ENCODE measurements around the gene SGPL1.

SGPL1 gene

GRCh38 chr10:70889291-70889690 is 73.5 kb downstream of the SGPL1 start:
- Histone ChIP-seq H2AFZ (ENCODE audit: low read depth, low read length) (no peak overlapping the region), H3K36me3 (ENCODE audit: control insufficient read depth in 1 of 2, insufficient read depth in 2 of 2, low read depth in 1 of 2, low read length in 2 of 2) (peaks cover 10 to 11% of the 10 kb centered on the region in 2 experiments), H3K14ac (ENCODE audit: low read length in 2 of 2) (no peak overlapping the region), H4K8ac (ENCODE audit: low read length) (no peak overlapping the region), H3K9ac (ENCODE audit: low read length) (peak overlapping the region; percentile 84), H3K4ac (ENCODE audit: low read depth in 1 of 2, low read length in 2 of 2) (no peak overlapping the region), H3K4me3 (ENCODE audit: insufficient read depth in 1 of 2, low read depth in 1 of 2, low read length in 2 of 2) (peak overlapping the region in 1 of 2 experiments; percentile 88), H2AK5ac (ENCODE audit: low read length, severe bottlenecking) (no peak overlapping the region), H3K27ac (ENCODE audit: low read length, poor library complexity, severe bottlenecking) (no peak overlapping the region), H3K23ac (ENCODE audit: low read length in 2 of 2) (no peak overlapping the region), H2BK120ac (ENCODE audit: low read depth, low read length) (no peak overlapping the region), H2BK5ac (ENCODE audit: low read depth, low read length, poor library complexity, severe bottlenecking) (no peak overlapping the region), H2BK15ac (ENCODE audit: low read depth, poor library complexity, severe bottlenecking) (no peak overlapping the region), H3K4me1 (ENCODE audit: control insufficient read depth, insufficient read depth, low read depth, low read length) (peaks cover 15% of the 10 kb centered on the region), H3K79me1 (replicated peaks; ENCODE audit: low read length, poor library complexity, severe bottlenecking) (peaks cover 17% of the 10 kb centered on the region), H3K4me2 (ENCODE audit: low read length, poor library complexity, severe bottlenecking) (no peak overlapping the region), H3K27me3 (ENCODE audit: control insufficient read depth in 1 of 2, insufficient read depth in 1 of 2, low read length in 2 of 2) (peaks cover 0 to 3% of the 10 kb centered on the region in 2 experiments), H2BK12ac (ENCODE audit: low read length in 2 of 2) (no peak overlapping the region), H4K91ac (ENCODE audit: low read length) (no peak overlapping the region), H3K9me3 (ENCODE audit: control insufficient read depth, low read length) (no peaks in the 10 kb centered on the region), H3K18ac (ENCODE audit: low read depth in 1 of 2, low read length in 2 of 2) (no peak overlapping the region)
- WGBS: 78% methylated on average over 3 of the region's 3 CpGs
- DNase-seq: no peak

GRCh38 chr10:70890917-70891431 is 75.2 kb downstream of the SGPL1 start:
- H3K18ac ChIP-seq (ENCODE audit: low read depth in 1 of 2, low read length in 2 of 2): no peak overlapping the region
- no peak overlapping the region for H4K8ac ChIP-seq (ENCODE audit: low read length)
- H3K4ac ChIP-seq (ENCODE audit: low read depth in 1 of 2, low read length in 2 of 2): peak overlapping the region in 1 of 2 experiments; percentile 24
- peaks cover 15% of the 10 kb centered on the region for H3K4me1 ChIP-seq (ENCODE audit: control insufficient read depth, insufficient read depth, low read depth, low read length)
- H3K9me3 ChIP-seq (ENCODE audit: control insufficient read depth, low read length): no peaks in the 10 kb centered on the region
- peak; percentile 50 for DNase-seq
- no peak overlapping the region for H3K23ac ChIP-seq (ENCODE audit: low read length in 2 of 2)
- no peak overlapping the region for H3K4me3 ChIP-seq (ENCODE audit: insufficient read depth in 1 of 2, low read depth in 1 of 2, low read length in 2 of 2)
- no peaks in the 10 kb centered on the region for H3K36me3 ChIP-seq (ENCODE audit: control insufficient read depth in 1 of 2, insufficient read depth in 2 of 2, low read depth in 1 of 2, low read length in 2 of 2)
- H3K79me1 ChIP-seq (replicated peaks; ENCODE audit: low read length, poor library complexity, severe bottlenecking): peaks cover 12% of the 10 kb centered on the region
- H3K4me2 ChIP-seq (ENCODE audit: low read length, poor library complexity, severe bottlenecking): no peak overlapping the region
- no peak overlapping the region for H2AK5ac ChIP-seq (ENCODE audit: low read length, severe bottlenecking)
- no peak overlapping the region for H3K14ac ChIP-seq (ENCODE audit: low read length in 2 of 2)
- no peak overlapping the region for H2AFZ ChIP-seq (ENCODE audit: low read depth, low read length)
- H2BK120ac ChIP-seq (ENCODE audit: low read depth, low read length): no peak overlapping the region
- 43% methylated on average over 7 of the region's 7 CpGs for WGBS
- H3K9ac ChIP-seq (ENCODE audit: low read length): peak overlapping the region; percentile 24
- peak overlapping the region; percentile 49 for H2BK15ac ChIP-seq (ENCODE audit: low read depth, poor library complexity, severe bottlenecking)
- H2BK5ac ChIP-seq (ENCODE audit: low read depth, low read length, poor library complexity, severe bottlenecking): no peak overlapping the region
- peak overlapping the region in 1 of 2 experiments; percentile 37 for H2BK12ac ChIP-seq (ENCODE audit: low read length in 2 of 2)
- peaks cover 0 to 3% of the 10 kb centered on the region in 2 experiments for H3K27me3 ChIP-seq (ENCODE audit: control insufficient read depth in 1 of 2, insufficient read depth in 1 of 2, low read length in 2 of 2)
- no peak overlapping the region for H3K27ac ChIP-seq (ENCODE audit: low read length, poor library complexity, severe bottlenecking)
- H4K91ac ChIP-seq (ENCODE audit: low read length): no peak overlapping the region

GRCh38 chr10:70891627-70892026 is 75.9 kb downstream of the SGPL1 start:
- Histone ChIP-seq H4K91ac (ENCODE audit: low read length) (no peak overlapping the region), H3K9ac (ENCODE audit: low read length) (no peak overlapping the region), H3K27ac (ENCODE audit: low read length, poor library complexity, severe bottlenecking) (no peak overlapping the region), H3K4me2 (ENCODE audit: low read length, poor library complexity, severe bottlenecking) (no peak overlapping the region), H2AFZ (ENCODE audit: low read depth, low read length) (no peak overlapping the region), H2BK120ac (ENCODE audit: low read depth, low read length) (no peak overlapping the region), H3K9me3 (ENCODE audit: control insufficient read depth, low read length) (no peaks in the 10 kb centered on the region), H4K8ac (ENCODE audit: low read length) (no peak overlapping the region), H3K18ac (ENCODE audit: low read depth in 1 of 2, low read length in 2 of 2) (no peak overlapping the region), H3K4me1 (ENCODE audit: control insufficient read depth, insufficient read depth, low read depth, low read length) (peaks cover 15% of the 10 kb centered on the region), H2AK5ac (ENCODE audit: low read length, severe bottlenecking) (no peak overlapping the region), H3K23ac (ENCODE audit: low read length in 2 of 2) (no peak overlapping the region), H2BK12ac (ENCODE audit: low read length in 2 of 2) (no peak overlapping the region), H3K4me3 (ENCODE audit: insufficient read depth in 1 of 2, low read depth in 1 of 2, low read length in 2 of 2) (no peak overlapping the region), H2BK15ac (ENCODE audit: low read depth, poor library complexity, severe bottlenecking) (no peak overlapping the region), H2BK5ac (ENCODE audit: low read depth, low read length, poor library complexity, severe bottlenecking) (no peak overlapping the region), H3K4ac (ENCODE audit: low read depth in 1 of 2, low read length in 2 of 2) (no peak overlapping the region), H3K27me3 (ENCODE audit: control insufficient read depth in 1 of 2, insufficient read depth in 1 of 2, low read length in 2 of 2) (peaks cover 0 to 3% of the 10 kb centered on the region in 2 experiments), H3K14ac (ENCODE audit: low read length in 2 of 2) (no peak overlapping the region), H3K79me1 (replicated peaks; ENCODE audit: low read length, poor library complexity, severe bottlenecking) (peaks cover 10% of the 10 kb centered on the region), H3K36me3 (ENCODE audit: control insufficient read depth in 1 of 2, insufficient read depth in 2 of 2, low read depth in 1 of 2, low read length in 2 of 2) (no peaks in the 10 kb centered on the region)
- no peak for DNase-seq
- no CpG with 5 or more reads among the region's 1 CpG for WGBS

GRCh38 chr10:70892631-70893030 is 76.9 kb downstream of the SGPL1 start:
- Histone ChIP-seq H4K8ac (ENCODE audit: low read length) (no peak overlapping the region), H2BK15ac (ENCODE audit: low read depth, poor library complexity, severe bottlenecking) (no peak overlapping the region), H3K14ac (ENCODE audit: low read length in 2 of 2) (no peak overlapping the region), H2BK12ac (ENCODE audit: low read length in 2 of 2) (no peak overlapping the region), H3K4me1 (ENCODE audit: control insufficient read depth, insufficient read depth, low read depth, low read length) (peaks cover 9% of the 10 kb centered on the region), H3K23ac (ENCODE audit: low read length in 2 of 2) (no peak overlapping the region), H2BK120ac (ENCODE audit: low read depth, low read length) (no peak overlapping the region), H3K79me1 (replicated peaks; ENCODE audit: low read length, poor library complexity, severe bottlenecking) (peaks cover 2% of the 10 kb centered on the region), H3K27ac (ENCODE audit: low read length, poor library complexity, severe bottlenecking) (no peak overlapping the region), H3K9ac (ENCODE audit: low read length) (no peak overlapping the region), H2AFZ (ENCODE audit: low read depth, low read length) (no peak overlapping the region), H3K4ac (ENCODE audit: low read depth in 1 of 2, low read length in 2 of 2) (no peak overlapping the region), H3K36me3 (ENCODE audit: control insufficient read depth in 1 of 2, insufficient read depth in 2 of 2, low read depth in 1 of 2, low read length in 2 of 2) (no peaks in the 10 kb centered on the region), H3K4me3 (ENCODE audit: insufficient read depth in 1 of 2, low read depth in 1 of 2, low read length in 2 of 2) (no peak overlapping the region), H3K4me2 (ENCODE audit: low read length, poor library complexity, severe bottlenecking) (no peak overlapping the region), H4K91ac (ENCODE audit: low read length) (no peak overlapping the region), H3K27me3 (ENCODE audit: control insufficient read depth in 1 of 2, insufficient read depth in 1 of 2, low read length in 2 of 2) (peaks cover 0 to 3% of the 10 kb centered on the region in 2 experiments), H3K18ac (ENCODE audit: low read depth in 1 of 2, low read length in 2 of 2) (no peak overlapping the region), H3K9me3 (ENCODE audit: control insufficient read depth, low read length) (no peaks in the 10 kb centered on the region), H2AK5ac (ENCODE audit: low read length, severe bottlenecking) (no peak overlapping the region), H2BK5ac (ENCODE audit: low read depth, low read length, poor library complexity, severe bottlenecking) (no peak overlapping the region)
- no peak for DNase-seq
- 79% methylated on average over 3 of the region's 4 CpGs for WGBS

Data from mesenchymal stem cell (in vitro differentiated cells and primary cell).